GM18505 (cell line): ENCODE data around the gene STAB1.

Source experiments
- ATAC-seq: cut with Tn5 transposase; IDR thresholded peaks from one replicate; pipeline ENCODE4 v1.9.1; 2021; ENCODE audit not compliant: unreplicated experiment
- POLR2A ChIP-seq: IDR thresholded peaks from 4 replicates; pipeline ENCODE4 v1.6.1; 2011; ENCODE audit warnings: borderline replicate concordance; ENCODE audit not compliant: insufficient read depth, insufficient read length; ENCODE audit errors: extremely low read depth

Gene STAB1, protein sequence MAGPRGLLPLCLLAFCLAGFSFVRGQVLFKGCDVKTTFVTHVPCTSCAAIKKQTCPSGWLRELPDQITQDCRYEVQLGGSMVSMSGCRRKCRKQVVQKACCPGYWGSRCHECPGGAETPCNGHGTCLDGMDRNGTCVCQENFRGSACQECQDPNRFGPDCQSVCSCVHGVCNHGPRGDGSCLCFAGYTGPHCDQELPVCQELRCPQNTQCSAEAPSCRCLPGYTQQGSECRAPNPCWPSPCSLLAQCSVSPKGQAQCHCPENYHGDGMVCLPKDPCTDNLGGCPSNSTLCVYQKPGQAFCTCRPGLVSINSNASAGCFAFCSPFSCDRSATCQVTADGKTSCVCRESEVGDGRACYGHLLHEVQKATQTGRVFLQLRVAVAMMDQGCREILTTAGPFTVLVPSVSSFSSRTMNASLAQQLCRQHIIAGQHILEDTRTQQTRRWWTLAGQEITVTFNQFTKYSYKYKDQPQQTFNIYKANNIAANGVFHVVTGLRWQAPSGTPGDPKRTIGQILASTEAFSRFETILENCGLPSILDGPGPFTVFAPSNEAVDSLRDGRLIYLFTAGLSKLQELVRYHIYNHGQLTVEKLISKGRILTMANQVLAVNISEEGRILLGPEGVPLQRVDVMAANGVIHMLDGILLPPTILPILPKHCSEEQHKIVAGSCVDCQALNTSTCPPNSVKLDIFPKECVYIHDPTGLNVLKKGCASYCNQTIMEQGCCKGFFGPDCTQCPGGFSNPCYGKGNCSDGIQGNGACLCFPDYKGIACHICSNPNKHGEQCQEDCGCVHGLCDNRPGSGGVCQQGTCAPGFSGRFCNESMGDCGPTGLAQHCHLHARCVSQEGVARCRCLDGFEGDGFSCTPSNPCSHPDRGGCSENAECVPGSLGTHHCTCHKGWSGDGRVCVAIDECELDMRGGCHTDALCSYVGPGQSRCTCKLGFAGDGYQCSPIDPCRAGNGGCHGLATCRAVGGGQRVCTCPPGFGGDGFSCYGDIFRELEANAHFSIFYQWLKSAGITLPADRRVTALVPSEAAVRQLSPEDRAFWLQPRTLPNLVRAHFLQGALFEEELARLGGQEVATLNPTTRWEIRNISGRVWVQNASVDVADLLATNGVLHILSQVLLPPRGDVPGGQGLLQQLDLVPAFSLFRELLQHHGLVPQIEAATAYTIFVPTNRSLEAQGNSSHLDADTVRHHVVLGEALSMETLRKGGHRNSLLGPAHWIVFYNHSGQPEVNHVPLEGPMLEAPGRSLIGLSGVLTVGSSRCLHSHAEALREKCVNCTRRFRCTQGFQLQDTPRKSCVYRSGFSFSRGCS (N-terminal part only)

DNA sequence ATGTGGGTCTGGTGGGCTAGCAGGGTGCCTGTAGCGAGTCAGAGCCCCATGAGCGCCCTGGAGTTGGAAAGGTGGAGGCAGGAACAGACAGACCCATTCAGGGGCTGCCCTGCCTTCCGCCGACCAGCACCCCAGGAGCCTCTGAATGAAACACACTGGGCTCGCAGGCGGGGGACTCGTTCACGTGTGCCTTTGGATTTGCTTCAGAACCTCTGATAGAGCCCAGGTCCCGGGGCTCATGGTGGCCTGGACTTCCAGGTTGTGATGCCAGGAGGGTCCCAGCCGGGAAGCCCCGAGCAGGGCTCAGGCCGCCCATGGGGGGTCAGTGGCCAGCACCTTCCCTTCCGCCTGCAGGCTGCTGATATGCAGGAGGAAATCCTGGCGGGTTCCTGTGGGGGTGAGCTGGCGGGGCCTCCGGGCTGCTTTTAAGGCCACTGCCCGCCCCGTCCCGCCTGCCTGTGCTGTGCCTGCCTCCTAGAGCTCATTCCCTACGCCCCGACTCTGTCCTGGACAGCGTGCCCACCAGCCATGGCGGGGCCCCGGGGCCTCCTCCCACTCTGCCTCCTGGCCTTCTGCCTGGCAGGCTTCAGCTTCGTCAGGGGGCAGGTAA, at the start of gene STAB1:
STAB1 (plus strand) TSS at position 453 of the 610 bp plus-strand sequence; CDS start at position 529, 76 bp downstream.
- no peak for ATAC-seq
- no peak for TF ChIP-seq POLR2A

DNA sequence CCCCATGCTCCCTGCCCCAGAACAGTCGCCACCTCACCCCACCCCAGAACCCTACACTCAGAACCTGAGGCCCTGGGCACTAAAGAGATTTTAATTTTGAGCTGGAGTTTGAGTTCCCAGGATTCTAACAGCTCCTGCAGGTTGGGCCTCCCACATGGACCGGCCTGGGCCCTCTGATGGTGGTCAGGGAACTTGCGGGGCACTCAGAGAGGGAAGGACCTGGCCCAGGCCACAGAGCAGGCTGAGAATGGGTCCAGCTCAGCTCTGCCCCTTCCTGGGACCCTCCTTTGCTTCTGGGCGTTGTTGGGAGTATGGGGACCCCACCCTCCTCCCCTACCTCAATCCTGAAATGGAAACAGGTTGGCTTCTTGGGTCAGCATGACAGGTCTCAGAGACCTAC, 49.1 kb upstream of the STAB1 start:
- ATAC-seq = no peak

GRCh38 chr3:52446631-52447511, 48.3 kb upstream of the STAB1 start:
- no peak for ATAC-seq
- no peak for TF ChIP-seq POLR2A

More for the DNA sequence above, 49.1 kb upstream of the STAB1 start:
- TF ChIP-seq POLR2A = no peak

DNA sequence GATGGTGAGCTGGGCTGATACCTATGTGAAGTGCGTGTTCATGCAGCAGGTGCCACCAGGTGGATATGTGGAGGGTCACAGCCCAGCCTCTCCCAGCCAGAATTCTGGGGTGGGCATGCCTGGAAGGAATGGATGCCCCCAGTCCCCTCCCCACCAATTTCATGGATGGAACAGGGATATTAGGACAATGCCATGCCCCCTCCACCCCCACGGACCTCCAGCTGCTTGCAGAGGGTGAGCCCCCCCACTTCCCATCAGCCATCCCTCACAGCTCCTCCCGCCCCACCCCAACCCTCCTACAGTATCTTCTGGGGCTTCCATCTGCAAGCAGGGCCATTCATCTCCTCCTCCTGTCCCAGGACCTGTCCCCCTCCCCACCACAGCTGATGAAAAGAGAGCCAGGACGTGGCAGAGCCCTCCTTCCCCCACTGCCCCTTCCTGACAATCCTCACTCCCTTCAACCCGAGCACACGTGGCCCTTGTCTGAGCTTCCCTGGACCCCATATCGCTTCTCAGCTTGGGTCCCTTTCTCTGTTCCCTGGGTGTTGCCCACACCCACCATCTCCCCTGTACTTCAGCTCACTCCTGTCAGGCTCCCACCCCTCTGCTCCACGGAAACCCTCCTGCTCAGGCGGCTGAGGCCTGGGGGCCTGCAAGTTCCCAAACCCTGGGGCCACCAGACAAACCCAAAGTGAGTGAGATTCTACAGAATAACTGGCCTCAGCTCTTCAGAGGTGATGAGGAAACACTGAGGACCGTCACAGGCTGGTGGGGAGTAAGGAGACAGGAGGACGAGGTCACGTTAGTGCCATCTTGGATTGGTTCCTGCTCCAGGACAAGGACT, 47.4 kb upstream of the STAB1 start:
- TF ChIP-seq POLR2A = no peak
- no peak for ATAC-seq

- ATAC-seq = no peak
- TF ChIP-seq POLR2A = no peak
Observed at GRCh38 chr3:52450489-52451236, 44.5 kb upstream of the STAB1 start.

GRCh38 chr3:52451237-52452083, 43.7 kb upstream of the STAB1 start:
- no peak for TF ChIP-seq POLR2A
- no peak for ATAC-seq

DNA sequence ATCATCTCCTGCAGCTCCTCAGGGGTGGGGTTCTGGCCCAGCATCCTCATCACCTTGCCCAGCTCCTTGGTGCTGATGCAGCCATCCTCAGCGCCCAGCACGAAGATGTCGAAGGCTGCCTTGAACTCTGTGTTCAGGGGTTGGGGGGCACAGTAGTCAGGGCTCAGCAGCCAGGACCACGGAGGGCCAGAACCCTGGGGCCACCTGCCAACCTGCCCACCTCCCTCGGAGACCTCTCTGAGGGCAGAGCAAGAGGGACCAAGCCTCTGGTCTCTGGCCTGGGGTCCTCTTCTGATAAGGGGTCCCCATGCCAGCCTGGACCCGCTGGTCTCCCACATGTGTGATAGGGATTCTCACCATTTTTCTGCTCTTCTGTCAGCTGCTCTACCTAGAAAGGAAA, 43.0 kb upstream of the STAB1 start:
- no peak for ATAC-seq
- no peak for TF ChIP-seq POLR2A

GRCh38 chr3:52452570-52453221, 42.4 kb upstream of the STAB1 start:
- ATAC-seq = no peak
- TF ChIP-seq POLR2A = no peak
